Chondrocyte (in vitro differentiated cells): ENCODE results near the gene PBX3. TPM values are rescaled to one million over a fixed set of nuclear protein-coding genes. Genes with fewer than 3 reads are reported as not detected.

Experiments used
- DNase-seq: peaks from one replicate; pipeline ENCODE4 v3.0.0; 2021; ENCODE audit warnings: mixed read lengths, low spot score
- H3K27ac Mint-ChIP-seq: one replicate; pipeline ENCODE4 v1.8.0; 2021; ENCODE audit warnings: mild to moderate bottlenecking, moderate library complexity, mixed read lengths; ENCODE audit not compliant: unreplicated experiment
- H3K27me3 Mint-ChIP-seq: 2 replicates; pipeline ENCODE4 v1.8.0; 2021; ENCODE audit warnings: low read depth, mixed read lengths
- H3K36me3 Mint-ChIP-seq: 2 replicates; pipeline ENCODE4 v1.8.0; 2021; ENCODE audit warnings: low read depth, mixed read lengths
- H3K4me1 Mint-ChIP-seq: 2 replicates; pipeline ENCODE4 v1.8.0; 2021; ENCODE audit warnings: low read depth, mild to moderate bottlenecking, mixed read lengths
- H3K4me3 Mint-ChIP-seq: one replicate; pipeline ENCODE4 v1.8.0; 2021; ENCODE audit warnings: mild to moderate bottlenecking, moderate library complexity, mixed read lengths; ENCODE audit not compliant: unreplicated experiment
- H3K9me3 Mint-ChIP-seq: 2 replicates; pipeline ENCODE4 v1.8.0; 2021; ENCODE audit warnings: low read depth, mixed read lengths
- total RNA-seq: library from RNA; stranded (reverse); gene quantifications from 3 replicates; pipeline ENCODE4 v1.2.1, GENCODE V29; 2021
- TF ChIP-seq, protein P1 (sequence below): fragments of 200-600 bp; sonication (generic); IDR thresholded peaks from 2 replicates; pipeline ENCODE4 v1.5.0; 2021; ENCODE audit warnings: antibody characterized with exemption, mild to moderate bottlenecking, moderate library complexity

Gene PBX3
- total RNA-seq, 1 donor from 2014 or later: 24.1 TPM

DNA sequence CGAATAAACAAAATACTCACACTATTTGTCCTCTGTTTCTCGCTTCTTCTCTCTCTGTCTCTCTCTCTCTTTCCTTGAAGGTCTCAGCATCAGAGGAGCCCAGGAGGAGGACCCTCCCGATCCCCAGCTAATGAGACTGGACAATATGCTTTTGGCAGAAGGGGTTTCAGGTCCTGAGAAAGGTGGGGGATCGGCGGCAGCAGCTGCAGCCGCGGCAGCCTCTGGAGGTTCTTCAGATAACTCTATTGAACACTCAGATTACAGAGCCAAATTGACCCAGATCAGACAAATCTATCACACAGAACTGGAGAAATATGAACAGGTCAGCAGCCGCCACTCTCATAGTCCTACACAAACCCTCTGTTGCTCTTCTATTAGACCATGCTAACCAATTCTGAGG is 168.4 kb downstream of the PBX3 start:
- no peak overlapping the region for H3K4me3 Mint-ChIP-seq
- peaks cover 10% of the 10 kb centered on the region for H3K36me3 Mint-ChIP-seq
- TF ChIP-seq, protein P1, sequence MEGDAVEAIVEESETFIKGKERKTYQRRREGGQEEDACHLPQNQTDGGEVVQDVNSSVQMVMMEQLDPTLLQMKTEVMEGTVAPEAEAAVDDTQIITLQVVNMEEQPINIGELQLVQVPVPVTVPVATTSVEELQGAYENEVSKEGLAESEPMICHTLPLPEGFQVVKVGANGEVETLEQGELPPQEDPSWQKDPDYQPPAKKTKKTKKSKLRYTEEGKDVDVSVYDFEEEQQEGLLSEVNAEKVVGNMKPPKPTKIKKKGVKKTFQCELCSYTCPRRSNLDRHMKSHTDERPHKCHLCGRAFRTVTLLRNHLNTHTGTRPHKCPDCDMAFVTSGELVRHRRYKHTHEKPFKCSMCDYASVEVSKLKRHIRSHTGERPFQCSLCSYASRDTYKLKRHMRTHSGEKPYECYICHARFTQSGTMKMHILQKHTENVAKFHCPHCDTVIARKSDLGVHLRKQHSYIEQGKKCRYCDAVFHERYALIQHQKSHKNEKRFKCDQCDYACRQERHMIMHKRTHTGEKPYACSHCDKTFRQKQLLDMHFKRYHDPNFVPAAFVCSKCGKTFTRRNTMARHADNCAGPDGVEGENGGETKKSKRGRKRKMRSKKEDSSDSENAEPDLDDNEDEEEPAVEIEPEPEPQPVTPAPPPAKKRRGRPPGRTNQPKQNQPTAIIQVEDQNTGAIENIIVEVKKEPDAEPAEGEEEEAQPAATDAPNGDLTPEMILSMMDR: no peak
- no peak for DNase-seq
- H3K4me1 Mint-ChIP-seq: peaks cover 9% of the 10 kb centered on the region
- no peaks in the 10 kb centered on the region for H3K9me3 Mint-ChIP-seq
- no peak overlapping the region for H3K27ac Mint-ChIP-seq
- no peaks in the 10 kb centered on the region for H3K27me3 Mint-ChIP-seq

DNA sequence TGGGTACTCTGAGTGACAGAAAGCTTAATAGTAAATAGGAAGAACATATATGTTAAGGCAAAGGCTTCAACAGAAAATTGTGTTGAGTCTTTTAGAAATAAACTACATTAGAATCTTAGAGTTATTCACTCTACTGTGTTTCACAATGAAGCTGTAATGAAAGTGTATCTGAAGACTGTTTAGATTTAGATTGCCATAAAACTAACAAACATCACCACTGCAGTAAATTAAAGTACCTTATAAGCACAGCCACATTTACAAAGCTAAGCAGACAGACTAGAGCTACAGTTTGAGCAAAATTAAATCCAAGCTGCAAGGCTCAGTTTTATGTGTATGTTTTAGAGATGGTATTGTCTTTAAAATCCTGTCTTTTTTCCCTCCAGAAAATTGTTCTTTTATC is 172.4 kb downstream of the PBX3 start:
- H3K36me3 Mint-ChIP-seq: peaks cover 10% of the 10 kb centered on the region
- H3K4me1 Mint-ChIP-seq: no peaks in the 10 kb centered on the region
- no peak for DNase-seq
- no peak overlapping the region for H3K4me3 Mint-ChIP-seq
- H3K27me3 Mint-ChIP-seq: no peaks in the 10 kb centered on the region
- no peak overlapping the region for H3K27ac Mint-ChIP-seq
- TF ChIP-seq, protein P1: no peak
- no peaks in the 10 kb centered on the region for H3K9me3 Mint-ChIP-seq

DNA sequence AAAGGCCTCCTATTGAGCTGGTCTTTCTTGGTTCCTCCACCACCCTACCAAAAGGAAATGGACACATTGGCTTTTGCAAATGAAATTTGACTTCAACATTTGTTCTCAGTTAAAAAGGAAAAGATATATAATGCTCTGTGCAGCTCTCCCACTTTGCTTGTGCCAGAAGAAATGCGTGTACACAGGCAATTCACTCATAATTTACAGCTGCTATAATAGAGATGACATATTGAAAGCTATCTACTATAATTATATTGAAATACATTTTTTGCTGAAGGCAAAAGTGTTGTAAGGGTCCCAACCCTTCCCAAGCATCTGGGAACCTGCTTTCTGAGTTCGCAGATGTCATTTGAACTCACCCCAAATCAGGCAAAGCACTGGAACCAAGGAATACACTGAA is 173.2 kb downstream of the PBX3 start:
- no peak overlapping the region for H3K27ac Mint-ChIP-seq
- H3K27me3 Mint-ChIP-seq: no peaks in the 10 kb centered on the region
- H3K4me3 Mint-ChIP-seq: no peak overlapping the region
- H3K36me3 Mint-ChIP-seq: peaks cover 10% of the 10 kb centered on the region
- H3K9me3 Mint-ChIP-seq: no peaks in the 10 kb centered on the region
- no peak for DNase-seq
- H3K4me1 Mint-ChIP-seq: no peaks in the 10 kb centered on the region
- TF ChIP-seq, protein P1: no peak

DNA sequence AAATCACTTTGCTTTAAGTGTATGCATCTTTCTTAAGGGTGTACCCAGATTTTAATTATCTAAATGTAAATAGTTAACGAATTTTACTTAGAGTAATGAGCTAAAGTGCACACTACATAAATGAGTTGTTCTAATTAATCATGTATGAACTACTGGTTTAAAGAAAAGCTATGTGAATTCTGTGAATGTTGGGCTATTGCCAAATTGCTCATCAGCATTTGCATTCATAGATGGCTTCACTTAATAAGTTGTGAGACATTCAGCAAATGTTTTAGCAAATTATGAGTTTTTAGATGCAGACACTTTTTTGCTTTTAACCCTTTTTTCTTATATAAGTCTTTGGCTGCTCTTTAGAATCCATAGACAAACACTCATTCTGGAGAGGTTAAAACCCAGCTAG is 175.7 kb downstream of the PBX3 start:
- H3K27ac Mint-ChIP-seq: no peak overlapping the region
- no peaks in the 10 kb centered on the region for H3K27me3 Mint-ChIP-seq
- no peaks in the 10 kb centered on the region for H3K36me3 Mint-ChIP-seq

DNA sequence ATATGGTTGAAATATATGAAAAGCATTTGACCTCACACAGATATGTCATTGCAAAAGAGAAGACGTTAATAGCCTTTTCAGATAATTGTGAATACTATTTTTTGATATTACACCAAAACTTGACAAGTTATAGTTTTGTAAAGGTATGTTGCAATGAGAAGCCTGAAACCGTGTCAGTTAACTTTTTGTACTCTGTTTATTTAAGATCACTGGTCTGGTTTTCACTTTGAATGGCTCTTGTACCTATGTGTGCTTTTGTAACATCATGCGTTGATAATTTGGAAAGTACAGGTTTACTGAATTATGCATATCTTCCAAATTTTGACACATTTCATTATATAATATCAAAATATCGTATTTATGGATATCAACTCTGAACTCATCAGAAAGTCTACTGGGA is 177.2 kb downstream of the PBX3 start:
- Mint-ChIP-seq H3K9me3 (no peaks in the 10 kb centered on the region), H3K27ac (no peak overlapping the region), H3K4me1 (no peaks in the 10 kb centered on the region), H3K36me3 (no peaks in the 10 kb centered on the region), H3K4me3 (no peak overlapping the region), H3K27me3 (no peaks in the 10 kb centered on the region)
- no peak for DNase-seq
- TF ChIP-seq, protein P1: no peak

More for the DNA sequence above, 175.7 kb downstream of the PBX3 start:
- Mint-ChIP-seq H3K4me1 (no peaks in the 10 kb centered on the region), H3K9me3 (no peaks in the 10 kb centered on the region), H3K4me3 (no peak overlapping the region)
- DNase-seq: no peak
- TF ChIP-seq, protein P1: no peak
